ENCODE results near the gene FTSJ1. TPM values are rescaled to one million over a fixed set of nuclear protein-coding genes. Genes with fewer than 3 reads are reported as not detected.

The FTSJ1 gene
- total RNA-seq, 1 experiment from 2014 or later: 49.4 TPM

DNA sequence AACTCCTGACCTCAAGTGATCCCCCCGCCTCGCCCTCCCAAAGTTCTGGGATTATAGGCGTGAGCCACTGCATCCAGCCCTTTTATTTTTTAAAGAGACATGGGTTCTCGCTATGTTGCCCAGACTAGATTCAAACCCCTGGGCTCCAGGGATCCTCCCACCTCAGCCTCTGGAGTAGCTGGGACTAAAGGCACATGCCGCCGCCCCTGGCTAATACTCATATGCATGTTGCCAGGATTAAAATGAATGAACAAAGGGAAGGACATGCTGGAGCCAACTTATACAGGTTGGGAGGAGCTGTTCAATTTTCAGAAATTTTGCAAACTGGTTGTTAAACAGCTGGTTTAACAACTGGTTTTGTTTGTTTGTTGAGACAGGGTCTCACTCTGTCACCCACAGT, 1.4 kb upstream of the FTSJ1 start:
- Histone ChIP-seq H4K8ac (replicated peaks; ENCODE audit: insufficient read length, low read depth, low read length) (no peak overlapping the region), H3K4me1 (ENCODE audit: insufficient read depth, low read length) (no peaks in the 10 kb centered on the region; the same call in 1 of the 2 replicates), H3K18ac (ENCODE audit: insufficient read length, low read depth, low read length) (no peak overlapping the region), H3K79me2 (ENCODE audit: insufficient read depth, low read length) (peaks cover 3% of the 10 kb centered on the region; the same call in 1 of the 2 replicates), H2AFZ (ENCODE audit: low read length) (no peak overlapping the region), H3K27ac (ENCODE audit: insufficient read length, low read depth, low read length) (no peak overlapping the region), H3K56ac (ENCODE audit: insufficient read length, low read depth, low read length) (no peak overlapping the region), H3T11ph (ENCODE audit: low read length) (no peak overlapping the region), H4K91ac (ENCODE audit: insufficient read length, low read depth, low read length) (no peak overlapping the region), H3K23me2 (ENCODE audit: insufficient read length, low read depth, low read length, poor library complexity, severe bottlenecking) (no peaks in the 10 kb centered on the region), H2BK12ac (ENCODE audit: insufficient read length, low read depth, low read length) (no peak overlapping the region), H4K5ac (ENCODE audit: insufficient read length, low read depth, low read length) (no peak overlapping the region), H2BK5ac (ENCODE audit: insufficient read length, low read length) (no peak overlapping the region), H3K23ac (ENCODE audit: insufficient read length, low read depth, low read length) (no peak overlapping the region), H2BK15ac (ENCODE audit: low read depth, low read length) (no peak overlapping the region), H3K27me3 (ENCODE audit: insufficient read depth, low read length) (no peaks in the 10 kb centered on the region), H3K79me1 (ENCODE audit: insufficient read depth, low read depth, low read length, poor library complexity, severe bottlenecking) (no peaks in the 10 kb centered on the region), H2AK5ac (ENCODE audit: insufficient read length, low read length) (no peak overlapping the region), H2BK120ac (ENCODE audit: low read depth, low read length, poor library complexity, severe bottlenecking) (no peak overlapping the region), H3K14ac (ENCODE audit: insufficient read depth, low read length) (no peak overlapping the region), H2BK20ac (ENCODE audit: low read depth, low read length, poor library complexity, severe bottlenecking) (no peak overlapping the region), H3K9ac (ENCODE audit: extremely low read depth, insufficient read length, low read length) (no peak overlapping the region), H3K4me2 (ENCODE audit: insufficient read depth, insufficient read length, low read length) (no peak overlapping the region), H4K20me1 (ENCODE audit: control insufficient read depth, insufficient read depth, insufficient read length) (no peaks in the 10 kb centered on the region), H3K9me3 (ENCODE audit: control insufficient read depth, low read depth, low read length) (peaks cover 44% of the 10 kb centered on the region), H3K4ac (ENCODE audit: low read depth, low read length) (no peak overlapping the region)
- WGBS (ENCODE audit: extremely low coverage, insufficient read length, low lambda C conversion rate): no CpG with 5 or more reads among the region's 6 CpGs
- DNase-seq: no peak
- H3K4me1 Mint-ChIP-seq: peaks cover 25 to 38% of the 10 kb centered on the region in 2 experiments
- H3K27ac Mint-ChIP-seq: no peak overlapping the region
- peaks cover 17 to 30% (median 18%) of the 10 kb centered on the region in 3 experiments for H3K36me3 Mint-ChIP-seq (ENCODE audit: insufficient read depth in 1 of 3, low read depth in 3 of 3)
- TF ChIP-seq, protein P1, sequence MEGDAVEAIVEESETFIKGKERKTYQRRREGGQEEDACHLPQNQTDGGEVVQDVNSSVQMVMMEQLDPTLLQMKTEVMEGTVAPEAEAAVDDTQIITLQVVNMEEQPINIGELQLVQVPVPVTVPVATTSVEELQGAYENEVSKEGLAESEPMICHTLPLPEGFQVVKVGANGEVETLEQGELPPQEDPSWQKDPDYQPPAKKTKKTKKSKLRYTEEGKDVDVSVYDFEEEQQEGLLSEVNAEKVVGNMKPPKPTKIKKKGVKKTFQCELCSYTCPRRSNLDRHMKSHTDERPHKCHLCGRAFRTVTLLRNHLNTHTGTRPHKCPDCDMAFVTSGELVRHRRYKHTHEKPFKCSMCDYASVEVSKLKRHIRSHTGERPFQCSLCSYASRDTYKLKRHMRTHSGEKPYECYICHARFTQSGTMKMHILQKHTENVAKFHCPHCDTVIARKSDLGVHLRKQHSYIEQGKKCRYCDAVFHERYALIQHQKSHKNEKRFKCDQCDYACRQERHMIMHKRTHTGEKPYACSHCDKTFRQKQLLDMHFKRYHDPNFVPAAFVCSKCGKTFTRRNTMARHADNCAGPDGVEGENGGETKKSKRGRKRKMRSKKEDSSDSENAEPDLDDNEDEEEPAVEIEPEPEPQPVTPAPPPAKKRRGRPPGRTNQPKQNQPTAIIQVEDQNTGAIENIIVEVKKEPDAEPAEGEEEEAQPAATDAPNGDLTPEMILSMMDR (conservative IDR thresholded peaks at IDR 0.05): no peak
- H3K27me3 Mint-ChIP-seq (ENCODE audit: low read depth): peaks cover 2% of the 10 kb centered on the region; the same call in 1 of the 2 replicates
- peaks cover 79 to 84% of the 10 kb centered on the region in 2 experiments for H3K9me3 Mint-ChIP-seq
- peak overlapping the region in 1 of 2 experiments; percentile 82; a peak in 3 of 5 replicates for H3K4me3 Mint-ChIP-seq

Data from H9 (cell line).